GM18951 (cell line): ENCODE data around the gene RHNO1.

Source experiments
- POLR2A ChIP-seq: IDR thresholded peaks from 4 replicates; pipeline ENCODE4 v1.6.1; 2011; ENCODE audit warnings: mild to moderate bottlenecking; ENCODE audit not compliant: insufficient read length, insufficient read depth; ENCODE audit errors: extremely low read depth
- in situ Hi-C: fragments of 300-500 bp; cut with MboI; formaldehyde crosslinking; loops from one replicate; pipeline ENCODE4 v1.12.0; 2022; ENCODE audit warnings: low sequenced_read_pairs, mixed read lengths, inconsistent platforms; ENCODE audit not compliant: unreplicated experiment

RHNO1 gene

DNA sequence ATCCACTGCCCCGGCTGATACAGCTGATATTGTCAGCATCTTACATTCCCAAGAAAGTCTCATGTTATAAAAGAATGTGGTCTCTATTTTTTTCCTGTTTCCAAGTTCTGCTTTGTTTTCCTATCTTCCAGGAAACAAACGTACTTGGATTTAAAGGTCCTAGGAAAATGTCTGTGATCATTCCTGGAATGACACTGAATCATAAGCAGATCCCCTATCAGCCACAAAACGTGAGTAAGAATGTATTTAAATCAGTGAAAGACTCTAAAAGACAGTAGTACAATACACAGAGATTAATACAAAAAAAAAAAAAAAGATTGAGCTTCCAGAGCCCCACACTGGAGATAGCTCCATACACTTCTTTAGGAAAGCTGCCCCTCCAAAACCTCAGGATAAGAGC, 60.5 kb downstream of the RHNO1 start:
- no peak for TF ChIP-seq POLR2A
- in situ Hi-C loops, result no loop called here
